Fibroblast of pulmonary artery (primary cell): Measurements from ENCODE around the gene SCO1.
"Not testable (repeated sequence)": the region's sequence is repeated elsewhere in the genome, so short reads cannot be mapped to it uniquely, and the experiment has no call there.

Experiments used
- DNase-seq: peaks from one replicate; pipeline ENCODE4 v3.0.0-alpha.2; 2010; ENCODE audit warnings: low read depth
- H3K4me3 ChIP-seq: replicated peaks from 2 replicates; pipeline ENCODE4 v1.5.1; 2011; ENCODE audit warnings: low read depth, mild to moderate bottlenecking, control low read depth, low read length, moderate library complexity
- CTCF ChIP-seq: IDR thresholded peaks from 2 replicates; pipeline ENCODE4 v1.5.1; 2011; ENCODE audit warnings: mild to moderate bottlenecking, control low read depth, low read length, inconsistent platforms; ENCODE audit errors: missing control alignments

SCO1 gene

GRCh38 chr17:10731408-10731879, 34.1 kb upstream of the SCO1 start:
- DNase-seq, result no peak
- no peak overlapping the region for H3K4me3 ChIP-seq

GRCh38 chr17:10730247-10730646, 32.9 kb upstream of the SCO1 start:
- H3K4me3 ChIP-seq, result peak overlapping the region; percentile 65
- DNase-seq, result not testable (repeated sequence)

More at GRCh38 chr17:10731408-10731879, 34.1 kb upstream of the SCO1 start:
- TF ChIP-seq CTCF, result no peak

- H3K4me3 ChIP-seq, result peak within 1 kb of the TSS; percentile 65
Measured at GRCh38 chr17:10729334-10730193, 32.2 kb upstream of the SCO1 start, which contains the start of gene TMEM220. Gene TMEM220, minus strand, starts transcription at chr17:10730023. Its CDS starts 172 bp downstream, at chr17:10729851.

GRCh38 chr17:10728331-10728892, 31.1 kb upstream of the SCO1 start:
- TF ChIP-seq CTCF, result no peak

More at GRCh38 chr17:10729334-10730193, 32.2 kb upstream of the SCO1 start, which contains the start of gene TMEM220:
- no peak for TF ChIP-seq CTCF
- peak; percentile 75 for DNase-seq

GRCh38 chr17:10727192-10727591, 29.9 kb upstream of the SCO1 start:
- no peak overlapping the region for H3K4me3 ChIP-seq
- no peak for DNase-seq

More at GRCh38 chr17:10728331-10728892, 31.1 kb upstream of the SCO1 start:
- H3K4me3 ChIP-seq, result no peak overlapping the region
- DNase-seq, result no peak

GRCh38 chr17:10726196-10726595, 28.9 kb upstream of the SCO1 start:
- H3K4me3 ChIP-seq, result no peak overlapping the region
- no peak for TF ChIP-seq CTCF
- no peak for DNase-seq

More at GRCh38 chr17:10727192-10727591, 29.9 kb upstream of the SCO1 start:
- no peak for TF ChIP-seq CTCF

GRCh38 chr17:10725262-10725661, 27.9 kb upstream of the SCO1 start:
- DNase-seq, result no peak
- no peak for TF ChIP-seq CTCF
- H3K4me3 ChIP-seq, result no peak overlapping the region
